ENCODE results near the gene C3orf33. TPM values are rescaled to one million over a fixed set of nuclear protein-coding genes. Genes with fewer than 3 reads are reported as not detected.
"Not testable (repeated sequence)": the region's sequence is repeated elsewhere in the genome, so short reads cannot be mapped to it uniquely, and the experiment has no call there.

The C3orf33 gene
- total and polyA plus RNA-seq, 2 experiments from 2014 or later, result 6.4 to 9.4 TPM

DNA sequence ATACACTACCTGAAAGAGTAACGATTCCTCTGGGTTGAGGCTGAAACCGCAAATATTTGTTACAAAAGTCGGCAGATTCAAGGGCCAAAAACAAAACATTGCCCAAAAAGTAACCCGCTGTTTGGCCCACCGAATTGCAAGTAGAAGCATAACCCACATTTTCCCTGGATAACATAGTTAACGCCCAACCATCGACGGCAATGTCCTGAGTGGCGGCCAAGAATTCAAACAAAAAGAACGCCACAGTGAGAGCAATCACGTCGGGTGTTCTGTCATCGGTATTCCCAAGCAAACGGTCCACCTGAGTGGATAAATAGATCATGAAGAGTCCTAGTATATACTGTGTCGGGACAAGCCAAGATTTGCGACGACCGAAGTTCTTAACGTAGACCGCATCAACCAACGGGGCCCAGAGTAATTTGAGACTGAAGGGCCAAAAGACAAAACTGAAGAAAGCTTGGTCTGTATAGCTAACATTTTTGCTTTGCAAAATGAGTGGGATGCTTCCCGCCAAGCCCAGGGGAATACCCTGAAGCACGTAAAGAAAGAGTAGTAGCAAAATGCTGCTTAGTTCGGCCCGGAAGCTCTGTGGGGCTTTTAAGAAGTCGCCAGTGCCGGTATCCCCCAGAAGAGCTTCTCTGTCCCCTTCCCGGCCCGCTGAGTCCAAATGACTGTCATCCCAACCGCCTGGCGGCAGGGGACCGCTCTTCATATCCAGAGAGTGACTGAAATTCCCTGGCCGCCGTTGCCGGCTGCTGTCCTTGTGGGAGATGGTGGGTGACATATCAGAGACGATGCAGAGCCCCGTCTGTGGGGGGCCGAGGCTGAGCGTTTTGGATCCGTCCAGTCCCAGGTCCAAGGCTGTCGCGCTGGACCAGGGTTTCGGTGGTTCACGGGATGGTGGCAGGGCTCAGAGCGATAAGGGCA lies 47.4 kb upstream of the C3orf33 start:
- Histone ChIP-seq H3K27ac (peak overlapping the region; percentile 80), H3K36me3 (replicated peaks; ENCODE audit: insufficient read depth, low read depth) (no peaks in the 10 kb centered on the region), H3K9me3 (ENCODE audit: low read depth) (no peaks in the 10 kb centered on the region), H3K4me2 (peak overlapping the region; percentile 92), H3K4me3 (peak overlapping the region; percentile 71), H3K79me2 (peaks cover 53% of the 10 kb centered on the region), H2AFZ (peak overlapping the region; percentile 66), H3K4me1 (ENCODE audit: insufficient read depth) (peaks cover 36% of the 10 kb centered on the region), H3K9me2 (replicated peaks; ENCODE audit: insufficient read depth) (no peaks in the 10 kb centered on the region), H3K27me3 (no peaks in the 10 kb centered on the region), H4K20me1 (ENCODE audit: insufficient read depth, poor library complexity, severe bottlenecking) (peaks cover 23% of the 10 kb centered on the region)
- peak; percentile 54 for DNase-seq (ENCODE audit: low spot score)
- WGBS (ENCODE audit: low lambda C conversion rate, missing lambda C conversion rate), result 1% methylated on average over 45 of the region's 45 CpGs
- TF ChIP-seq EZH2 (IDR thresholded peaks at IDR 0.05; ENCODE audit: borderline replicate concordance), result no peak
- TF ChIP-seq EZH2phosphoT487 (IDR thresholded peaks at IDR 0.05; ENCODE audit: low read depth, severe bottlenecking, unreplicated experiment), result no peak
- TF ChIP-seq, protein P1, sequence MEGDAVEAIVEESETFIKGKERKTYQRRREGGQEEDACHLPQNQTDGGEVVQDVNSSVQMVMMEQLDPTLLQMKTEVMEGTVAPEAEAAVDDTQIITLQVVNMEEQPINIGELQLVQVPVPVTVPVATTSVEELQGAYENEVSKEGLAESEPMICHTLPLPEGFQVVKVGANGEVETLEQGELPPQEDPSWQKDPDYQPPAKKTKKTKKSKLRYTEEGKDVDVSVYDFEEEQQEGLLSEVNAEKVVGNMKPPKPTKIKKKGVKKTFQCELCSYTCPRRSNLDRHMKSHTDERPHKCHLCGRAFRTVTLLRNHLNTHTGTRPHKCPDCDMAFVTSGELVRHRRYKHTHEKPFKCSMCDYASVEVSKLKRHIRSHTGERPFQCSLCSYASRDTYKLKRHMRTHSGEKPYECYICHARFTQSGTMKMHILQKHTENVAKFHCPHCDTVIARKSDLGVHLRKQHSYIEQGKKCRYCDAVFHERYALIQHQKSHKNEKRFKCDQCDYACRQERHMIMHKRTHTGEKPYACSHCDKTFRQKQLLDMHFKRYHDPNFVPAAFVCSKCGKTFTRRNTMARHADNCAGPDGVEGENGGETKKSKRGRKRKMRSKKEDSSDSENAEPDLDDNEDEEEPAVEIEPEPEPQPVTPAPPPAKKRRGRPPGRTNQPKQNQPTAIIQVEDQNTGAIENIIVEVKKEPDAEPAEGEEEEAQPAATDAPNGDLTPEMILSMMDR (IDR thresholded peaks at IDR 0.05; ENCODE audit: poor library complexity), result peak; percentile 13

DNA sequence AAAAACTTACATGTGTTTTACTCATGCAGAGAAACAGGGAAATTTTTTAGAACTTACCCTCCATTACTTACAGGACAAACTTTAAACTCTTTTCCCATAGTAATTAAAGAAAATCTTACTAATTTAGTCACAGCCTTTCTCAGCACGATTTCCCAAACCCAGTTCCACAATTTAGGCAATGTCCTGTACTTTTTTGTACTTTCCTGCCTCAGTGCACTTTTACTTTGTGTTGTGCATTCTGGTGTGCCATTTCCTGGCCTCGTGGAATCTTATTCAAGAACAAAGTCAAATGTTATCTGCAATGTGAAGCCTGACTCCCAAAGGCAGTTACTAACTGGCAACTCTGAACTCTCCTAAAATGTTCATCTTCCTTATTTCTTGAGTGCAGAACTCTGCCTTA lies 46.3 kb upstream of the C3orf33 start:
- Histone ChIP-seq H3K4me2 (peak overlapping the region; percentile 92), H3K27me3 (no peaks in the 10 kb centered on the region), H3K36me3 (replicated peaks; ENCODE audit: insufficient read depth, low read depth) (no peaks in the 10 kb centered on the region), H3K79me2 (peaks cover 64% of the 10 kb centered on the region), H4K20me1 (ENCODE audit: insufficient read depth, poor library complexity, severe bottlenecking) (peaks cover 27% of the 10 kb centered on the region), H3K4me3 (peak overlapping the region; percentile 71), H3K4me1 (ENCODE audit: insufficient read depth) (peaks cover 36% of the 10 kb centered on the region), H2AFZ (no peak overlapping the region), H3K9me3 (ENCODE audit: low read depth) (no peaks in the 10 kb centered on the region), H3K27ac (no peak overlapping the region), H3K9me2 (replicated peaks; ENCODE audit: insufficient read depth) (no peaks in the 10 kb centered on the region)
- no peak for DNase-seq (ENCODE audit: low spot score)
- TF ChIP-seq, protein P1 (IDR thresholded peaks at IDR 0.05; ENCODE audit: poor library complexity), result no peak
- no peak for TF ChIP-seq EZH2phosphoT487 (IDR thresholded peaks at IDR 0.05; ENCODE audit: low read depth, severe bottlenecking, unreplicated experiment)
- no peak for TF ChIP-seq EZH2 (IDR thresholded peaks at IDR 0.05; ENCODE audit: borderline replicate concordance)
- 43% methylated on average over 2 of the region's 2 CpGs for WGBS (ENCODE audit: low lambda C conversion rate, missing lambda C conversion rate)

DNA sequence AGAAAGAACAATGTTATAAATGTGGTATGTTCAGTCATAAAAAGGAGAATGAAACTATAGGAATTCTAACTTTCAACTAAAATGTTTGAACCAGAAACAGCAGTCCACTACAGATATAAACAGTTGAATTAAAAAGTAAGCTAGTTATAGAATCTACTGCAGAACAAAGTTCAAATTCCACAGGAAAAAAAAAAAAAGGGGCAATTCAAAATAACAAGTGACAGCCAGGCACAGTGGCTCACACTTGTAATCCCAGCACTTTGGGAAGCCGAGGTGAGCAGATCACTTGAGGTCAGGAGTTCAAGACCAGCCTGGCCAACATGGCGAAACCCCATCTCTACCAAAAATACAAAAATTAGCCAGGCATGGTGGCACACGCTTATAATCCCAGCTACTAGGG lies 43.3 kb upstream of the C3orf33 start:
- not testable (repeated sequence) for H2AFZ ChIP-seq; H3K9me3 ChIP-seq (ENCODE audit: low read depth); H3K9me2 ChIP-seq (replicated peaks; ENCODE audit: insufficient read depth); H3K27ac ChIP-seq; H3K4me3 ChIP-seq; H3K27me3 ChIP-seq; DNase-seq (ENCODE audit: low spot score); H3K36me3 ChIP-seq (replicated peaks; ENCODE audit: insufficient read depth, low read depth)
- peaks cover 36% of the 10 kb centered on the region for H3K4me1 ChIP-seq (ENCODE audit: insufficient read depth)
- peaks cover 85% of the 10 kb centered on the region for H3K79me2 ChIP-seq
- H3K4me2 ChIP-seq, result peak overlapping the region; percentile 92
- 88% methylated on average over 3 of the region's 3 CpGs for WGBS (ENCODE audit: low lambda C conversion rate, missing lambda C conversion rate)
- H4K20me1 ChIP-seq (ENCODE audit: insufficient read depth, poor library complexity, severe bottlenecking), result peaks cover 27% of the 10 kb centered on the region

DNA sequence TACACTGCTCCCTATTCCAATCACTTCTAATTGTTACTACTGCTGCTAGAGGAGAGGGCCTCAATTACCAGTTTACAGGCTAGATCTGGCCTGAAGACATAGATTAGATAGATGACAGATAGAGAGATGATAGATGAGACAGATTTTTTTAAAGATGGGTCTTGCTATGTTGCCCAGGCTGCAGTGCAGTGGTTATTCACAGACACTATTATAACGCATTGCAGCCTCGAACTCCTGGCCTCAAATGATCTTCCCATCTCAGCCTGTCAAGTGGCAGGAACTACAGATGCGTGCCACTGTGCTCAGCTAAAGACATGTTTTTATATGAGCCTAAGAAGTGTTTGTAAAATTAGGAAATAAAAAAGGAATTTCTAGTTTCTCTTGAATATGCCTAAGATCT lies 41.9 kb upstream of the C3orf33 start:
- WGBS (ENCODE audit: low lambda C conversion rate, missing lambda C conversion rate), result 95% methylated on average over 3 of the region's 3 CpGs
- Histone ChIP-seq H3K4me1 (ENCODE audit: insufficient read depth) (peaks cover 35% of the 10 kb centered on the region), H3K4me2 (no peak overlapping the region), H3K9me2 (replicated peaks; ENCODE audit: insufficient read depth) (no peaks in the 10 kb centered on the region), H3K36me3 (replicated peaks; ENCODE audit: insufficient read depth, low read depth) (no peaks in the 10 kb centered on the region), H3K79me2 (peaks cover 85% of the 10 kb centered on the region), H2AFZ (no peak overlapping the region), H3K4me3 (no peak overlapping the region), H3K27ac (no peak overlapping the region), H3K27me3 (no peaks in the 10 kb centered on the region), H3K9me3 (ENCODE audit: low read depth) (no peaks in the 10 kb centered on the region), H4K20me1 (ENCODE audit: insufficient read depth, poor library complexity, severe bottlenecking) (peaks cover 27% of the 10 kb centered on the region)
- DNase-seq (ENCODE audit: low spot score), result no peak
- TF ChIP-seq EZH2 (IDR thresholded peaks at IDR 0.05; ENCODE audit: borderline replicate concordance) (no peak), EZH2phosphoT487 (IDR thresholded peaks at IDR 0.05; ENCODE audit: low read depth, severe bottlenecking, unreplicated experiment) (no peak)
- TF ChIP-seq, protein P1 (IDR thresholded peaks at IDR 0.05; ENCODE audit: poor library complexity), result no peak

Measured in hepatocyte (in vitro differentiated cells).